Omental fat pad (tissue), 4 donors: ENCODE results near the gene NFIX. TPM values are rescaled to one million over a fixed set of nuclear protein-coding genes. Genes with fewer than 3 reads are reported as not detected.

Experiments used
- ATAC-seq: fragments of 150-250 bp; one replicate; pipeline ENCODE4 v1.9.1; 2016; ENCODE audit warnings: mild to moderate bottlenecking, moderate library complexity; ENCODE audit not compliant: low FRiP score
- DNase-seq: peaks from one replicate; pipeline ENCODE4 v3.0.0-alpha.2; 2019; ENCODE audit warnings: low spot score
- CTCF ChIP-seq, 3 donors: fragments of 450-650 bp; IDR thresholded peaks; one replicate each; pipeline ENCODE4 v1.5.1; 2016 to 2017; ENCODE audit warnings: antibody characterized with exemption in 3 of 3, mild to moderate bottlenecking in 3 of 3, moderate library complexity in 2 of 3
- total RNA-seq, 4 donors: library from RNA; depleted of rRNA; stranded (reverse); fragments of >200 nt; gene quantifications; one replicate each; pipeline ENCODE4 v1.1.0, GENCODE V29; 2016

Gene NFIX
- total RNA-seq, 4 donors from 2014 or later: 39.5 to 53.1 (median 43.0) TPM

- DNase-seq: no peak
- no peak for ATAC-seq
- no peak for TF ChIP-seq CTCF (IDR thresholded peaks at IDR 0.05)
Measured at GRCh38 chr19:13066933-13067807, 71.9 kb downstream of the NFIX start.

GRCh38 chr19:13068085-13068846 is 73.0 kb downstream of the NFIX start:
- ATAC-seq (no peak), DNase-seq (no peak)
- TF ChIP-seq CTCF (IDR thresholded peaks at IDR 0.05): no peak

DNA sequence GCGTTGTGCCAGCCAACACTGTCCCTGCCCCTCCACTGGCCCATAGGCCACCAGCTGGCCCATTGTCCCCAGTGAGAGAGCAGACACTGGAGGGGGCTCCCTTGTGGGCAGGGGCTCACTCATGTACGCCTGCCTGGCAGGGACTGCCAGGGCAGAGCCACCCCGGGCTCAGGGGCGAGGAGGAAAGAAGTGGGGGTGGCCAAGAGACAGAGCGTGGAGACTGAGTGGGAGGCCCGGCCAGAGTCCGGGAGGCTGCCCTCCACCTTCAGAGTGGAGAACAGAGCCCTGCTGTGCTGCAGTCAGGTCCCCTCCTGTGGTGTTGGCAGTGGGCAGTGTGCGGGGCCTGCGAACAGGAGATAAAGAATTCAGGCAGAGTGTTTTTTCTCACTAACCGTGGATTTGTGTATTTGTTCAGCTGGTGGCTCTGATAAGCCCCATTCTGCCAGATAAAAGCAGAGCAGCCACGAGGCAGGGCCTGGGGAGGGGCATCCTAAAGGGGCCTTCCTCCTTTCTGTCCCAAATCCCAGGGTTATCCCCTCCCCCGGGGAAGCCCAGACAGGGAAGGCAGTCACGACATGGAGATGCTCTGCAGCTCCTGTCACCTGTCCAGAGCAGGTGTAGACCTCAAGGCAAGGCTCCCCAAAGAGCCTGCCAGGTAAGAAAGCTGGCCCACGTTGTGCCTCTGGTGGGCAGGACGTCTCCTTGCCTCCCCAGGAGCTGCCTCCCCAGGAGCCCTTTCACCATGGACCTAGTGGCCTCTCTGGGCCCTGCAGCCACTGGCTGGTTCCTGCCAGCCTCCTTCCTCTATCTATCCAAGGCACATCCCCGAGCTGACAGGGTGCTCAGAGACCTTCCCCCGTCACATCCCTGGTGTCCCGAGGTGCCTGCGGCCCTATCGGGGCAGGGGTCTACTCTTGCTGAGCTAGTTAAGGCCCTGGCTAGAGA is 74.4 kb downstream of the NFIX start:
- no peak for TF ChIP-seq CTCF (IDR thresholded peaks at IDR 0.05)
- DNase-seq (no peak), ATAC-seq (no peak)

GRCh38 chr19:13070425-13071140 is 75.3 kb downstream of the NFIX start:
- TF ChIP-seq CTCF (IDR thresholded peaks at IDR 0.05): no peak
- DNase-seq (no peak), ATAC-seq (no peak)

DNA sequence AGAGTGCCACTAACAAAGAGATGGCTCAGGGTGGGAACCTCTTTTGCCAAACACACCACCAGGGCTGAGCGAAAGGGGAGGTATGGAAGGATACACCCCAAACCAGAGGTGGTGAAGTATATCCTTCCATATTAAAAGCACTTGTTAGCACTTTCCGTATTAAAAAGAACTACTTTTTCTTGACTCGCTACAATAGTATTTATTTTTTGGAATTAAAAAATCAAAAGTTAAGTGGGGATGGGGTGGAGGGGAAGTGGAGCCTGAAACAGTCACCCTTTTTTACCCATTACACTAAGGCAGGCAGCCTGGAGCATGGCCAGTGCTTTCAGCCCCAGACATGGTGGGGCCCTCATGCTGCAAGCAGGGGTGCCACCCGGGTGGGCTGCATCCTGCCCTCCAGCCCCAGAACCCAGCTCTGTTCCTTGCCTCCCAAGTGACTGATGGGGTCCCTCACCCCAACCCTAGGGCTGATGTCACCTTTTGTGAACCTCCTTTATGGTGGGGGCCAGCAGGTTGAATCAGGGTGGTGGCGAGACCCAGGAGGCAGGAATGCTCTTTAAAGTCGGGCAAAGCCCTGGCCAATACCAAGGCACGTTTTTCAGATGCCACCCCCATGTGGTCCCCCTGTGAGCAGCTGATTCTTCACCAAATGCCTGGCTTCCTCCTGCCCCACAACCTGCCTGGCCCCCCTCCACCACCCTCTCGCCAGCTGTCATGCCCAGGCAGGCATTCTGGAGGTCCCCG is 76.3 kb downstream of the NFIX start:
- DNase-seq (no peak), ATAC-seq (no peak)
- TF ChIP-seq CTCF (IDR thresholded peaks at IDR 0.05): no peak
